GM18517 (cell line): ENCODE data around the gene TSPO.

Source experiments
- ATAC-seq: cut with Tn5 transposase; IDR thresholded peaks from one replicate; pipeline ENCODE4 v1.9.1; 2021; ENCODE audit warnings: mild to moderate bottlenecking, moderate library complexity; ENCODE audit not compliant: unreplicated experiment

TSPO gene

DNA sequence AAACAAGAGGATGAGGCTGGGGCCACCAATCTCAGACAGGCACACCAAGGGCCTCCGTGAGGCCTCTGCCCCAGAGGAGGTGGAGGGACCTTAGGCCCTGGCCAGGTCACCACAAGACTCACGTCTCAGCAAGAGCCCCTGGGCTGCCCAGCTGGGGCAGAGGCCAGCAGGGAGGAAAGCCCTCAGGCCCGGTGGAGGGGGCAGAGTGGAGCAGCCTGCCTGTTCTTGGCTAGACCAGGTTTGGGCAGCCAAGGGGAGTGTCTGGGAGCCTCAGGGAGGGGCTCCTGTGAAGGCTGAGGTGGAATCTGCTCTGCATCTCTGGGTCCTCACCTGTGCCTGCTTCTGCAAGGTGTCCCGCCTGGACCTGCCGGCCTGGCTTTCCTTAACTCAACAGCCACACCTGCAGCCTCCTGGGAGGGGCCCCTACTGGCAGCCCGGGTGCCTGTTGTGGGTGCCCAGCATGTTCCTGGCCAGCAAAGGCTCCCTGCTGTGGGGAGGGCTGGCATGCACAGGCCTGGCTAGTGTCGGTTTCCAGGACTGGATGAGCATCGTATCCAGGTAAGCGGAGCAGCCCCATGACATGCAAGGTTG is 23.7 kb downstream of the TSPO start:
- ATAC-seq: no peak

DNA sequence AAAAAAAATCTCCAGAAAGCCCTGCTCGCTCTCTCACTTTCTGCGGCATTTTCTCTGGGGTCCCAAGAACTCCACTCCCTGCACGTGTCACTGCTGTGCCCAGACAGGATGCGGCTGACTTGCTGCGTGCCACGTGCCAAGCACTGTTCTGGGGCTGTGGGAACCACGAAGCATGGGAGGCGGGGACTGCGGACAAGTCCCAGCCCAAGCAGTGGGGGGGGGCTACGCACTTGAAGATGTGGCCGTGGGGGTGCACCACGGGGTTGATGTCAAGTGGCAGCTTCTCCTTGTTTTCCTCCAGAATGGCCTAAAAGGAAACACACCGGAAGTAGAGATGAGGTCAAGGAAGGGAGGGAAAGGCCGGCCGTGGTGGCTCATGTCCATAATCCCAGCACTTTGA is 24.7 kb downstream of the TSPO start:
- ATAC-seq: no peak

DNA sequence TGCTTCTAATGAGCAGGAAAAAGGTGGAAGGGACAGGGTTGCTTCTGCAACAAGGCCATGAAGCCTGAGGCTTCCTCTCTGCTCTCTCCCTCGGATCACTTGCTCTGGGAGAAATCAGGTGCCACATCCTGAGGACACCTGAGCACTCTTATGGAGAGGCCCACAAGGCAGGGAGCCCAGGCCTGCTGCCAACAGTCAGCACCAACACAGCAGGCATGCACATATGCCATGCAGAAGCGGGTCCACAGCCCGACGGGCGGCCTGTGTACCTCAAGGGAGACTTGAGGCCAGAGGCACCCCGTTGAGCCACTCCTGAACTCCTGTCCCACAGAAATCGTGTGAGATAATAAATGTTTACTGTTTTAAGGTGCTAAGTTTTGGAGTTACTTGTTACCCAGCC is 26.1 kb downstream of the TSPO start:
- no peak for ATAC-seq

DNA sequence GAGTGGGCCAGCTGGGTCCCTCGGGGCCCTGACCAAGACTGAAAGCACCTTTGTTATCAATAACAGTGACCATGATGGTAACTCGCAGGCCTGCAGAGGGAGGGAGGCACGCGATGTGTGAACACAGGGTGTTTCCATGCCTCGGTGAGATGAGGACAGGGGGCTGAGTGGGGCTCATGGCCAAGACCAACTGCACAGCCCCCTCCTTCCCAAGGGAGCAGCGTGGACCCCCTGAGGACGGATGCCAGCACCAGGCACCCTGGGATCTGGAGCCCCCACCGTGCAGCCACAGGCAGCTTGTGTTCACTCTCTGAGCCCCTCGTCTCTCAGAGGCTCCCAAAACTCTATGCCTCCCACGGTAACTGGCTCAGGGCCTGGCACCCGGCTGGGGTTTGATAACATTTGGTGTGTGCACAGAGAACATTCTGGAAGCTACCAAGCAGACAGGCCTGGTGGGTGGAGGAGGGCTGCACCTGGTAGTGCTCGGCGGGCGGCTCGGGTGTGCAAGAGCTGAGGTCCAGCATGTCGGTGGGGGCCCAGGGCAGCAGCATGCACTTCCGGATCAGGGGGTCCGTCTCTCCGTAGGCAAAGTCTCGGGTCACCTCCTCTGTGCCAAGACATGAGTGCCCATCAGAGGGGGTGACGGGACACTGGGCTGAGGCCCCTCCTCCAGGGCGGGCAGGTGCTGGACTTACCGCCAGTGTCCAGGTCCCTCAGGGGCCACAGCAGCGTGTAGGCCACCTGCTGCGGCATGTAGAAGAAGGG is 28.0 kb downstream of the TSPO start:
- ATAC-seq: no peak

DNA sequence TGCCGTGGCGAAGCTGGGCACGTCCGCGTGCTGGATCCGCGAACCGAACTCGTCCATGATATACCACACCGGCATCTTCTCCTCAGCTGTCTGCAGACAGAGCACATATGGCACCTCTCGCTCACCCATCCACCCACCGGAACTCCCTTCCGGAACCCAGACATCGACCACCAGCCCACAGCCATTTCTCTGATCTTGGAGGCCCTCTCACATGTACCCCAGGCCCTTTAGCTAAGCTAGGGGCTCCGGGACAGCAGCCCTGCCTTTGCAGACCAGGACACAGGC is 28.5 kb downstream of the TSPO start:
- ATAC-seq: no peak

DNA sequence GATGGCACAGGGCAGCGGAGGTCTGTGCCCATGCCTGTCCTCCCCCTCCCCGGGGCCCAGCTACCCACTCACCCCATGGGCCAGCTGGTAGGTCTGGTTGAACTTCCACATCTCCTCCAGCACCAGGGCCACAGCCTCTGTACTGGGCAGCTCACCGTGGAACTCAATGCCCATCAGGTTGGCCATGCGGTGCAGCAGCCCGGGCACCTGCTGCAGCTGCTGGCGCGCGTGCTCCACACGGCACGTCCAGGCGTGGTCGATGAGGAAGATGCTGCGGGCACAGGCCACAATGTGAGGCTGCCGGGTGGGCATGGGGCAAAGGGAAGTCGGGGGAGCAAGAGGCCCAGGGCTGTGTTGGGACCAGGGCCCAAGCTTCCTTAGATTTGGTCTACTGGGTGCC is 29.3 kb downstream of the TSPO start:
- no peak for ATAC-seq

DNA sequence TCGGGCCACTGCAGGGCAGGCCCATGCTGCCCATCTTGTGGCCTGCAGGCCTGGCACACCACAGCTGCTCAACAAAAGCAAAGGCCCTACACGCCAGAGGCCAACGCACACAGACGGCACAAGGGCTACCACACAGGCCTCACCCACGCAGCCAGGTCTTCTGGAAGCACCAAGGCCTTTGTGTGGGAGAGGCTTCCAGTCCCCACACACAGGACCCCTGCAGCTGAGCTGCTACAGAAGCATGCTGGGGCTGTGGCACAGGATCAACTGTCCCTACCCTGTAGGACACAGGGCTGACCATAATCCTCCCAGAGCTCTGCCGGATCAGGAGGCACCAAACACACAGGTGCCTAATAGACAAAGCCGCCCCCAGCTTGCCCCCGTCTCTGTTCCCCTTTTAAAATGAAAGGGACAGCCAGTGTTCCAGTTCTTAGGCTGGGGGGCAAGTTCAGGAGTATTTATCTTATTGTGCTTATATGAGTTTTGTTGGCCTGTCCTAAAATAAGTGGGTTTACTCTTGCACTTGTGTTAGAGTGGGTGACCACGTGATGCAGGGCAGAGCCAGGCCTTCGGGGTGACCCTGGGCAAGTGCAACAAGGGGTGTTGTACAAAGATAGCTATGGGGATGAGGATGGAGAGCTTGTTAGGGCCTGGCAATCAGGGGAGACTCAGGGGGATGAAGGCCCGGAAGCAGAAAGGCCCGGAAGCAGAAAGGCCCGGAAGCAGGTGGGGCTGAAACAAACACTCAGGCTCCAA is 30.1 kb downstream of the TSPO start:
- ATAC-seq: no peak

DNA sequence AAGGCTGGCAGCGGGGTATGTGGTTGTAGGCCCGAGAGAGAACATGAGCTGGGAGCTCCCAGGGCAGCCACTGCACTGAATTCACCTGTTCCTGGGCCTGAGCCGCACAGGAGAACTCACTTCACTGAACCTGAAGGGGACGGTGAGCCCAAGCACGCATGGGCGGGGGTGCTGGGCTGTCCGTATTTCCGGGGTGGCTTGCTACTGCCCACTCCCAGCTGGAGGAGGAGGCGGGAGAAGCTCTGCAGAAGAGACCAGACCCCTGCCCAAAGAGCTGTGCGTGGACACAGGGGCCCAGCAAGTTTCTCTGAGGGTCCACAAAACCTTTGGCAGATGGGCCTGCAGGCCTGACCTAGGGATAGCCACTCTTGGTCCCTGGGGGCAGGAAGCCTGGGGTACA is 30.8 kb downstream of the TSPO start:
- ATAC-seq: no peak

DNA sequence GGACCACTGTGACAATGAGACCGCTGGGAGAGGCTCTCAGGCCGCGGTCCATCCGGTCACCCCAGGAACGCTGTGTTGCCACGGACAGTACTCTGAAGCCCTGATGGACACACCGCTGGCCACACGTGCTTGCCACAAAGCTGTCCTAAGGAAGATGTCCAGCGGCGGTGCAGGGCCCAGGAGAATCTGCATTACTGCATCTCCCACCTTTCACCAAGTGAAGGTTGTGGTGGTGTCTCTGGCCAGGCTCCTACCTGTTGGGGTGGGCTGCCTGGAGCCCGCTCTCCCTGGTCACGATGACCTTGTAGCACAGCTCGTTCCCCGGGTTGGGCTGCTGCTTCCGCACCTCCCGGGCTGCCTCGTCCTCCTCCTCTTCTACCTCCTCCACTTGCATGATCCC is 31.4 kb downstream of the TSPO start:
- no peak for ATAC-seq

DNA sequence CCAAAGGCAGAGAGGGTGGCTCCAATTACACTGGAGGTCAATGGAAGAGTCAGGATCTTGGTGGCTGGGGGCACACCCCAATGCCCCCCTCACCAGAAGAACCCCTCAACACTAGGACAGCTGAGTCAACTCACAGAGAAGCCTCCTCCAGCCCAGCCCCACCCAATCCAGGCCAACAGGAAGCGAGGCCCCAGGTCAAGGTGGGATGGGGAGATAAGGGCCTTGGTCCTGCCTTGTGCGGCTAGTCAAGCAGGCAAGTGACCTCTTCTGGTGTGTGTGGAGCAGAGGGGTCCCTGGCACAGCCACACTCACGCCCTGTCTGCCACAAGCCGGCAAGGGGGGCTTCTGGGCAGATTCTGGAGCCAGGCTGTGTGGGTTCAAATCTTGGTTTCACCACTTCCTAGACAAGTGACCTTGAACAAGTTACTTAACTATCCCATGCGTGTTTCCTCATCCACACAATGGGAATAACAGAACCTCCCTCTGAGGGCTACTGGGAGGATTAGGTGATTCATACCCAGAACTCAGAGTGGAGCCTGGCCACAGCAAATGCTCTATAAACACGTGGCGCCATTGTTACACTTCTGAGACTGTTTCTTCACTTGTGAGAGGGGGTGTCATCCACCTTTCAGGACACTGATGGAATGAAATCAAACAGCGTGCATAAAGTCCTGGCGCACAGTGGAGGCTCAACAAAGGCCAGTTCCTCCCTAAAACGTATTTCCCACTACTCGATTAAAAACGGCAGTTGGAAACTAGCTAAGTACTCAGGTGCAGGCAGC is 32.3 kb downstream of the TSPO start:
- no peak for ATAC-seq

DNA sequence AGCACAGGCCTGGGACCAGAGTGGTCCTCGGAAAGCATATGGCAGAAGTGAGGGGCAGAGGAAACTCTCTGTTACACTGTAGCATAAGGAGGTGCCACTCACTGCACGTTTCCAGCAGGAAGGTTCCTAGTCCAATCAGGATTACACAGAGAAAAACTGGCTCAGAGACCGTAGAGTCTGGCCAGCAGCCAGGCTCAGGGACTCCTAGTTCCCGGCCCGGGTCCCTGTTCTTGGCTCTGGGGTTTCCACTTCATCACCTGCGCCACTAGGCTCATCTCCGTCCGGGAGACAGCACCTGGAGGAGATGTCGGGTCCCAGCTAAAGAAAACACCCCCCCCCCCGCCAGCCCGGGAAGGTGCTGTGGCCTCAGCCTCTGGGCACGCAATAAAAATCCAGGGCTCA is 34.5 kb downstream of the TSPO start:
- ATAC-seq: no peak

DNA sequence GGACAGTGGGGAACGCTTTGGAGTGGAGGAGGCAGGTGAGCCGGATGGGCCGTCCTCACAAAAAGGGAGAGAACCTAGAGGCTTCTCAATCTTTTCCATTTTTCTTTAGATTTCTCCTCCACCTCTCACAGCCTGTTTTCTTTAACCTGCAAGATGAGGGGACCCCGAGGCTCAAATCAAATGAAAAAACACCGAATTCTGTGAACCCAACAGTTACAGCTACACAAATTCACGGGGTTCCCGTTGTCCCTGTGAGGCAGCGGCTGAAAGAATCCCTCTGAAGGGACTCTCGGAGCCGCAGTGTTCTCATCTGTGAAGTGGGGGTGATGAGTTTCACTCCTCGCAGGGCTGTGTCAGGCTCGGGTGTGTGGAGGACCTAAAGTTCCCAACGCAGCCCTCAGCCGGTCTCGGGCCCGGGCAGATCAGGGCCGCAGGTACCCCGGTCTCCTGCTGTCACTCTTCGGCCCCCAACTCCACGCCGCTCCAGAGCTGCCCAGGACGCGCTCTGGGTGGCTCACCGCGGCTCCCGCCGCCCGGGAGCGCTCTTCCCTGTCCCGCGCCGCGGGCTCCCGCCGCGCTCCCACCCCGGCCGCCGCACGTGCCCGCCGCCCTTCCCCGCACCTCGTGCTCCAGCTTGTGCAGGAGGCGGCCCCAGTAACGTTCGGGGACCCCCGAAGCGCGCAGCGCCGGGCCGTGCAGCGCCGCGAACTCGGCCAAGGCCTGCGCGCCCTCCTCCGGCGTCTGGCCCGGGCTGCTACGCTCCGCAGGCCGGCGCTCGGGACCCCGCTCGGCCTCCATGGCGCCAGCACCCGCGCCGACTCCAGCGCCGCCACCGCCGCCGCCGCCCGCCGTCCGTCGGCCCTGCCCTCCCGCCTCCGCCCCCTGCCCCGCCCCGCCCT is 35.2 kb downstream of the TSPO start, which contains the start of gene TTLL12:
Gene TTLL12 (minus strand): TSS at position 863 of the 899 bp plus-strand sequence. CDS start 65 bp downstream, at position 798.
- peak; percentile 34 for ATAC-seq

DNA sequence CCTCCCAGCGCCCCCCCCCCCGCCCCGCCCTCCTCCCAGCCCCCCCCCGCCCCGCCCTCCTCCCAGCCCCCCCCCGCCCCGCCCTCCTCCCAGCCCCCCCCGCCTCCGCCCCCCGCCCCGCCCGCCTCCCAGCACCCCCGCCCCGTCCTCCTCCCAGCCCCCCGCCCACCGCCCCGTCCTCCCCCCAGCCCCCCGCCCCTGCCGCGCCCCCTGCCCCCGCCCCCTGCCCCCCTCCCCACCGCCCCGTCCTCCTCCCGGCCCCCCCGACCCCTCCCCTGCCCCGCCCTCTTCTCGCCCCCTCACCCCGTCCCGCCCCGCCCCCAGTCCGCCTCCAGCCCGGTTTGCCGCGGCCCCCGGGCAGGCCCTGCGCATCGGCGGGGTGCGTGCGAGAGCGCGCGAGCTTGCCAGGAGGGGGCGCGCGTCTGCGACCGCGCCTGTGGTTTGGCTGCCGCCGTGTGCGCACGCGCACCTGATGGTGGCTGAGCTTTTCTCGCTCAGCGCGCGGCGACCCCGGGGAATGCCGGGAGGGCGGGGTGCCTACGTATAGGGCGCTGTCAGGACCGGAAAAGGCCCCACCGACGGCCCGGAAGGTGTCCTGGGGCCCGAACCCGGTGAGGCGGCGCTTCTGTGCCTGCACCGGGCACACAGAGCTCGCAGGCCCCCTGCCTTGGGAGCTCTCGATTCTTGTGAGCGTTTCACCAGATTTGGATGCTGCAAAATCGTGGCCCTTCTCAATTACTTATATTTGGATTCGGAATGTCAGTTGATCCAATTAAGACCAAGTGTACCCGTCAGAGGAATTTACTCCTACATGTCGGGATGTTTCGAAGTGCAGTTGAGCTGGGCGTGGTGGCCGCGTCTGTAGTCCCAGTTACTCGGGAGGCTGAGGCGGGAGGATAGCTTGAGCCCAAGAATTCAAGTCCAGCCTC is 36.1 kb downstream of the TSPO start:
- ATAC-seq: peak; percentile 76

DNA sequence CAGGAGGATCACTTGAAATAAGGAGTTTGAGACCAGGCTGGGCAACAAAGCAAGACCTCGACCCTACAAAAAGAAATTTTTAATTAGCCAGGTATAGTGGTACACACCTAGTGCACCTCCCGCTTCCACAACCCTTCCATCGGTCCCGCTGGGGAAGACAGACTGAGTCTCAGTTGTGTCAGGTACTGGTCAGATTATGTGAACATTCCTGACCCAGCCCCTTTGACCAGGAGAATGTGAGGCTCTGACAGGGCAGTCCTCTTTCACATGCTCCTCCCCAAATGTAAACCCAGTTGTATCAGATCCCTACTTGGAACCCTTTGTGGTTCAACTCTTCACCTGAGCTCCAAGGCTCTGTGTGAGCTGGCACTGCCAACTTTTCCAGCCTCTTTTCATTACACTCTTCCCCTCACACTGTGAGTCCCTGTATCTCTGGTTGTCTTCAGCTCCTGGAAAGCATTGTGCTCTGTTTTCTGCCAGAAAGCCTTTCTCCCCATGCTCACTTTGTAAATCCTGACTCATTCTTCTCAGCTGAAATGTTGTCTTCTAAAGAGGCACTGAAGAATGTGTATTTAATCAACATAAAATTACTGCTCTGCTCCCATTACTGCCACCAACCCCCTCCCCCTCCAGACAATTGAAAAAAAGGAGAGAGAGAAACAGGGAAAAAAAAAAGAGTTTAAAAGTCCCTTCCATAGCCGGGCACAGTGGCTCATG is 37.6 kb downstream of the TSPO start:
- ATAC-seq: no peak

DNA sequence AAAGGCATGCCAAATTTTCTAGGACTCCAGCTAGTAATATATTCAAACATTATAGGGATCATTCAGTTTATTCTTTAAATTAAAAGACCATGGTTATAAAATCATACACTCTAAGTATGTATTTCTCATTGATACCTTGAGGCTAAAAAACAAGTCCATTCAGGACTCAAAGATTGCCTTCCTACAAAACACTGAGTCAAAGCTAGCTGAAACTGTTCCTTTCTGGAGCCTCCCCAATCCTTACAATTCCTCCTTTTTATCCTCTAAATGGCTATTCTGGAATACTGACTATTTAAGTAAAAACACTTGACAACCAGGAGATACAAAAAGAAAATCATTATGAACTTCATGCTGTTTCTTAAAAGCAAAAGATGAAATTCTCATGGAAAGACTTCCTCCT is 40.5 kb downstream of the TSPO start:
- no peak for ATAC-seq

DNA sequence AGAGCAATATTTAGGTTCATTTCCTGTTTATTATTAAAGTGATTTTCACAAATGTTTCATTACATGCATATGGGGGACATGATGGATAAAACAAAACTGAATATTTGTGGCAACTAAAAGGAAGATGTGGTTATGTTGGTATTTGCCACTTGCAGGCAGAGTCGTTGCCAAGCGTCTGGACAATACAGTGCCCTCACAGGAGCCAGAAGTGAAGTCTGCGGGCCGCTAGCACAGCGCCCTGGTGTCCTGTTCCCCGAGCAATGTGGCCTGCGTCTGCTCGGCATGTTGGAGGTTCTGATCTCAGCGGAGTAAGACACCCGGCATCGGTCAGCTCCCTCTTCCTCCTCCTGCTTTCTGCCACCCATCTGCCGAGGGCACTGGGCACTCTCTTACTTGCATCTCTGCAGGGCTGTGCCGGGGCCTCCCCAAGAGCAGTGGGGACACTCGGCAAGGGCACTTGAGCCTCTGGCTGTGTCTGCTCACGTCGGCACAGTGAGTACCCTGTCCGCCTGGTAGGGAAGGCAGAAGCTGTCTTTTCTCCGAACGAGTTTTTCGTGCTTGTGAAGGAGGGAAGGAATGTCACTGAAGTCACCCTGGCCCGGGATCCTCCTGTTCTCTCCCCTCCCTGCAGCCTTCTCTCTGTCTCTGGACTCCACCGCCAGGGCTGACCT is 46.0 kb downstream of the TSPO start:
- no peak for ATAC-seq

DNA sequence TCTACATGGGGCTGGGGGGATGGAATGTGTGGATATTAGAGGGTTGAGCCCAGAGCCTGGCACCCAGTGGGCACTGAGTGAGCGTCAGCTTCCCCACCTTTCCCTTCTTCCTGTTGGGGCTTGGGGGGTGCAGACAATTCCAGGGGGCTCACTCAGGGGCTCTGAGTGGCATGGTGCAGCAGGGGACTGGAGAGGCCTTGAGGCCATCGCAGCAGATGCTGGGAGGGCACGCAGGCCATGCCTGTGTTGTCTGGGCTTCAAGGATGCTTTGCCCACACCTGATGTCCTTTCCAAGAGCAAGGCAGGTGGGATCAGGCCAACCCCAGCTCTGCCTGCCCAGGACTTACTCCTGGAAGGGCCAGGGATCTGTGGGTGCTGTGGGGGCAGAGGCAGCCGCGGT is 46.8 kb downstream of the TSPO start:
- ATAC-seq: no peak

DNA sequence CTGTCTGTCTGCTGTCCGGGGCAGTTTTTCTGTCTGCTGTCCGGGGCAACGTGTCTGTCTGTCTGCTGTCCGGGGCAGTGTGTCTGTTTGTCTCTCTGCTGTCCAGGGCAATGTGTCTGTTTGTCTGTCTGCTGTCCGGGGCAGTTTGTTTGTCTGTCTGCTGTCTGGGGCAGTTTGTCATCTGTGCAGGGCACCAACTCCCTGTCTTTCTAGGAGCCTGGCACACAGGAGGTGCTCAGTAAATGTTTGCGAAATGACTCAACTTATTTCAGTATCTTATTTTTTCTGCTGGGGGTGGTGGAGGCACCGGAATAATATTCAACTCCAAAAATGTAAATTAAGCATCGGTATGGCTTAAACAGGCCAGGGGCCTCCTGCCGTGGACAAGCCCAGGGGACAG is 47.6 kb downstream of the TSPO start:
- no peak for ATAC-seq
